MV-4-11 (cell line): ENCODE data around the gene MRGPRF.
"Not testable (repeated sequence)": the region's sequence is repeated elsewhere in the genome, so short reads cannot be mapped to it uniquely, and the experiment has no call there.

Experiments used
- DNase-seq: peaks from one replicate; lab custom pipeline; 2025; lab: John Stamatoyannopoulos, UW

Gene MRGPRF

GRCh38 chr11:68987211-68987610 lies 25.8 kb downstream of the MRGPRF start:
- no peak for DNase-seq

- no peak for DNase-seq
Measured at GRCh38 chr11:68983801-68984200, 29.2 kb downstream of the MRGPRF start.

- no peak for DNase-seq
Measured at GRCh38 chr11:68982134-68982533, 30.9 kb downstream of the MRGPRF start.

GRCh38 chr11:68980776-68981065 lies 32.3 kb downstream of the MRGPRF start, which contains the start of gene MRGPRD:
MRGPRD (minus strand) TSS chr11:68980986; CDS start chr11:68980986, 0 bp downstream.
- DNase-seq: no peak

GRCh38 chr11:68979931-68980775 lies 32.9 kb downstream of the MRGPRF start:
- DNase-seq: no peak

- no peak for DNase-seq
Measured at GRCh38 chr11:68978931-68979594, 34.0 kb downstream of the MRGPRF start.

- no peak for DNase-seq
Measured at GRCh38 chr11:68978626-68978930, 34.5 kb downstream of the MRGPRF start.

- no peak for DNase-seq
Measured at GRCh38 chr11:68977781-68978625, 35.0 kb downstream of the MRGPRF start.

GRCh38 chr11:68976563-68976962 lies 36.5 kb downstream of the MRGPRF start:
- DNase-seq: no peak

- DNase-seq: no peak
Measured at GRCh38 chr11:68976095-68976494, 37.0 kb downstream of the MRGPRF start.

GRCh38 chr11:68974421-68975194 lies 38.4 kb downstream of the MRGPRF start:
- DNase-seq: no peak

- not testable (repeated sequence) for DNase-seq
Measured at GRCh38 chr11:68973706-68974105, 39.3 kb downstream of the MRGPRF start.

- DNase-seq: no peak
Measured at GRCh38 chr11:68973219-68973618, 39.8 kb downstream of the MRGPRF start.

GRCh38 chr11:68970921-68971636 lies 42.0 kb downstream of the MRGPRF start:
- no peak for DNase-seq

- no peak for DNase-seq
Measured at GRCh38 chr11:68969386-68969785, 43.7 kb downstream of the MRGPRF start.

GRCh38 chr11:68968306-68969250 lies 44.5 kb downstream of the MRGPRF start:
- DNase-seq: no peak

- no peak for DNase-seq
Measured at GRCh38 chr11:68966894-68967780, 45.9 kb downstream of the MRGPRF start.

- no peak for DNase-seq
Measured at GRCh38 chr11:68965901-68966853, 46.9 kb downstream of the MRGPRF start.
